Measurements from ENCODE around the gene MRPS7.

GRCh38 chr17:75270966-75271232, 9.2 kb downstream of the MRPS7 start, which contains the start of gene MIF4GD:
- TF ChIP-seq CTCF (IDR thresholded peaks at IDR 0.05 in 2 of 3, conservative IDR thresholded peaks at IDR 0.05 in 1 of 3; ENCODE audit: insufficient read depth in 2 of 3, low read depth in 1 of 3, low read length in 3 of 3): no peak
- TF ChIP-seq AFF4 (CRISPR knock-in tag; IDR thresholded peaks at IDR 0.05): no peak
- no peak for TF ChIP-seq NFIC (IDR thresholded peaks at IDR 0.05)
- no peak for TF ChIP-seq BHLHE40 (IDR thresholded peaks at IDR 0.05; ENCODE audit: low read length)
- TF ChIP-seq RNF219 (CRISPR knock-in tag; IDR thresholded peaks at IDR 0.05): no peak
- no peak for TF ChIP-seq CREB3L1 (IDR thresholded peaks at IDR 0.05; ENCODE audit: borderline replicate concordance, low read depth)

Measured in K562 (cell line).